ENCODE results near the gene CALHM3. TPM values are rescaled to one million over a fixed set of nuclear protein-coding genes. Genes with fewer than 3 reads are reported as not detected.

The CALHM3 gene
- total RNA-seq, 2 donors from 2014 or later, result not detected

DNA sequence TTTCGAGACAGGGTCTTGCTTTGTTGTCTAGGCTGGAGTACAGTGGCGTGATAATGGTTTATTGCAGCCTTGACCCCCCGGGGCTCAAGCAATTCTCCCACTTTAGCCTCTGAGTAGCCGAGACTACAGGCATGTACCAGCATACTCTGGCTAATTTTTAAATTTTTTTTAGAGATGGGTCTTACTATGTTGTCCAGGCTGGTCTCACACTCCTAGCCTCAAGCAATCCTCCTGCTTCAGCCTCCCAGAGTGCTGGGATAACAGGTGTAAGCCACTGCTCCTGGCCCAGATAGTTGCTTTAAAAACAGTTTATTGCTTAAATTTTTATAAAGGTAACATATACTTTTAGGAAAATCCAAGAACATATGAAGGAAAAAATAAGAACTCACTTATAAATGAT lies 40.8 kb upstream of the CALHM3 start:
- H3K4me1 ChIP-seq, result peaks cover 4% of the 10 kb centered on the region
- no peak for DNase-seq
- H3K36me3 ChIP-seq, result no peaks in the 10 kb centered on the region
- H3K27me3 ChIP-seq, result no peaks in the 10 kb centered on the region
- H3K27ac ChIP-seq, result no peak overlapping the region
- TF ChIP-seq, protein P1, sequence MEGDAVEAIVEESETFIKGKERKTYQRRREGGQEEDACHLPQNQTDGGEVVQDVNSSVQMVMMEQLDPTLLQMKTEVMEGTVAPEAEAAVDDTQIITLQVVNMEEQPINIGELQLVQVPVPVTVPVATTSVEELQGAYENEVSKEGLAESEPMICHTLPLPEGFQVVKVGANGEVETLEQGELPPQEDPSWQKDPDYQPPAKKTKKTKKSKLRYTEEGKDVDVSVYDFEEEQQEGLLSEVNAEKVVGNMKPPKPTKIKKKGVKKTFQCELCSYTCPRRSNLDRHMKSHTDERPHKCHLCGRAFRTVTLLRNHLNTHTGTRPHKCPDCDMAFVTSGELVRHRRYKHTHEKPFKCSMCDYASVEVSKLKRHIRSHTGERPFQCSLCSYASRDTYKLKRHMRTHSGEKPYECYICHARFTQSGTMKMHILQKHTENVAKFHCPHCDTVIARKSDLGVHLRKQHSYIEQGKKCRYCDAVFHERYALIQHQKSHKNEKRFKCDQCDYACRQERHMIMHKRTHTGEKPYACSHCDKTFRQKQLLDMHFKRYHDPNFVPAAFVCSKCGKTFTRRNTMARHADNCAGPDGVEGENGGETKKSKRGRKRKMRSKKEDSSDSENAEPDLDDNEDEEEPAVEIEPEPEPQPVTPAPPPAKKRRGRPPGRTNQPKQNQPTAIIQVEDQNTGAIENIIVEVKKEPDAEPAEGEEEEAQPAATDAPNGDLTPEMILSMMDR (IDR thresholded peaks at IDR 0.05), result no peak
- no peak overlapping the region for H3K9ac ChIP-seq (ENCODE audit: low read depth in 2 of 2, low read length in 2 of 2)
- no peak overlapping the region for H3K4me3 ChIP-seq
- intact Hi-C loops (cut with DNase I), result no loop called here
- H3K9me3 ChIP-seq, result no peaks in the 10 kb centered on the region

DNA sequence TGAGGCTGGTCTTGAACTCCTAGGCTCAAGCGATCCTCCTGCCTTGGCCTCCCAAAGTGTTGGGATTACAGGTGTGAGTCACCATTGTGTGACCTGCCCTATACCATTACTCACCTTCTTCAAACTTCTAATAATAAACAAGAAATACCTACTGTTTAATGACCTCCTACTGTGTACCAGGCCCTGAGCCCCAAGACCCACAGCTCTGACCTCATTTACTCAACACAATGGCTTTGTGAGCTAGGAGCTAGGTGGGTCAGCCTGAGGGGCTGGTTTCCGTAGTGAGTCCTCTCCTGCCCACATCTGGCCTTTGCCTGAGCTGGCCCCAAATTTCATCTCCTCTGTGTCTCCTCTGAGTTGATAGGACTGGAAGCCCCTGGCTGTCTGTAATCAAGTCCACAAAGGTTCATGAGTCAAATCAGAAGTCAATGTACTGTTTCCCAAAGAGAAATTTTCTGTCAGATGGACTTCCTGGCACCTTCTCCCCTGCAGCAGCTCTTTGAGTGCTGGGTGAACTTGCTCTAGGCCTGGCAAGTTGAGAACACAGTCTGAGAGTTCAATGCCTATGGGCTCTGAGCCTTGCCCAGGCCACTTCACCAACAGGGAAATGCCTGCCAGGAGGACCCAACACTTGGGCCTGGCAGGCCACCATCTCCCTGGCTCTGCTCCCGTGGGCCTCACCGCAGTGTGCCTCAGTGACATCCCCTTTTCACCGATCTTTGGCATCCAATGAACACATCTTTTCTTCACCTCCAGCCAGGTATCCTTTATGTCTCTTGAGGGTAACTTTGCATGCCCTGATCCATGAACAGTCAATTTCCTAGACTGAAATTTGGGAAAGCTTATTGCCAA lies 38.4 kb upstream of the CALHM3 start:
- TF ChIP-seq, protein P1 (IDR thresholded peaks at IDR 0.05), result no peak
- H3K4me1 ChIP-seq, result peaks cover 4% of the 10 kb centered on the region
- H3K4me3 ChIP-seq, result no peak overlapping the region
- no peaks in the 10 kb centered on the region for H3K9me3 ChIP-seq
- H3K27me3 ChIP-seq, result no peaks in the 10 kb centered on the region
- intact Hi-C loops (cut with DNase I), result no loop called here
- no peak for DNase-seq
- H3K9ac ChIP-seq (ENCODE audit: low read depth in 2 of 2, low read length in 2 of 2), result no peak overlapping the region
- no peaks in the 10 kb centered on the region for H3K36me3 ChIP-seq
- H3K27ac ChIP-seq, result no peak overlapping the region

DNA sequence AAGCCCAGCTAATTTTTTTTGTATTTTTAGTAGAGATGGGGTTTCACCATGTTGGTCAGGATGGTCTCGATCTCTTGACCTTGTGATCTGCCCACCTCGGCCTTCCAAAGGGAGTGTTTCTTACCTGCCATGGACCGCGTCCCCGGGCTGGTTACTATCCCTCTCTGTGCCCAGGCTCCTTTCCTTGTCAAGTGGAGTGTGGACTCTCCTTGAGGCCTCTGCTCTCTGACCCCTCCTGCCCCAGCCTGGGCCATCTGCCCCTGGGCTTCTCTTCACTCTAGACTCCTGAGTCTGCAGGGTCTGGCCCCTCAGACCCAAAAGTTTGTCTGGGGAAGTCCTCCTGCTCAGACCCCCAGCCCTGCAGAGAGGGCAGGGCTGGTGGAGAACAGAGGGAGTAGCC lies 35.2 kb upstream of the CALHM3 start:
- Histone ChIP-seq H3K4me3 (no peak overlapping the region), H3K4me1 (peaks cover 4% of the 10 kb centered on the region), H3K9me3 (no peaks in the 10 kb centered on the region), H3K36me3 (no peaks in the 10 kb centered on the region), H3K9ac (ENCODE audit: low read depth in 2 of 2, low read length in 2 of 2) (no peak overlapping the region), H3K27ac (no peak overlapping the region), H3K27me3 (no peaks in the 10 kb centered on the region)
- intact Hi-C loops (cut with DNase I), result no loop called here
- no peak for DNase-seq
- TF ChIP-seq, protein P1 (IDR thresholded peaks at IDR 0.05), result no peak

DNA sequence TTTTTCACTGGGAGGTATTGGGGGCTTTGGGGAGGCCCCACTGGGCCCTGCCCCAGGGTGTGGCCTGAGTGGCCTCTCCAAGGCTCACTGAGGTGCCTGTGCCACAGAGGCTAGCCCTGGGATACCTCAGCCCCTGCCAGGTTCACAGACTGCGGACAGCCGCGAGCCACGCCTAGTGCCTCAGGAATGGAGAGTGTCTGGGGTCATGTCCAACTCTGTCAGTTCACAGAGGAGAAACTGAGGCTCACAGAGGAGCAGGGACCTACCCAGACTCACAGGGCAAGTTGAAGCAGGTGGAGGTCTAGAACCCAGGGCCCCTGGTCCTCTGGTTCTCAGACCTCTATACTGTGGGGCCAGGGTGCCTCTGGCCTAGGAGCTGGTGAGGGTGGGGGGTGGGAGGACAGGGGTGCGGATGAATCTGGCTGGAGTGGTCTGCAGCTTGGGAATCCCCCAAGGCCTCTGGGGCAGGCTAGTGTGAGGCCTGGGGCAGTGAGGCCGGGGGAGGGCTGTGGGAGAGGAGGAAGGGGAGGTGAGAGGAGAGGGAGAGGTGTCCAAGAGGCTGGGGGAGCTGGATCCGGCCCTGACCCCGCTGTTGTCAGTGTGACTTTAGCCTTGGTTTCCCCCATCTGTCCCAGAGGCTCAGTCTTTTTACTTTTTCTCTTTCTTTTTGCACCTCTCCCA lies 34.5 kb upstream of the CALHM3 start:
- intact Hi-C loops (cut with DNase I), result no loop called here
- peak overlapping the region; percentile 13 for H3K27ac ChIP-seq
- H3K9me3 ChIP-seq, result no peaks in the 10 kb centered on the region
- no peaks in the 10 kb centered on the region for H3K36me3 ChIP-seq
- no peak for DNase-seq
- no peaks in the 10 kb centered on the region for H3K27me3 ChIP-seq
- H3K9ac ChIP-seq (ENCODE audit: low read depth in 2 of 2, low read length in 2 of 2), result peak overlapping the region in 1 of 2 donors; percentile 42
- TF ChIP-seq, protein P1 (IDR thresholded peaks at IDR 0.05), result no peak
- H3K4me1 ChIP-seq, result peaks cover 4% of the 10 kb centered on the region
- no peak overlapping the region for H3K4me3 ChIP-seq

DNA sequence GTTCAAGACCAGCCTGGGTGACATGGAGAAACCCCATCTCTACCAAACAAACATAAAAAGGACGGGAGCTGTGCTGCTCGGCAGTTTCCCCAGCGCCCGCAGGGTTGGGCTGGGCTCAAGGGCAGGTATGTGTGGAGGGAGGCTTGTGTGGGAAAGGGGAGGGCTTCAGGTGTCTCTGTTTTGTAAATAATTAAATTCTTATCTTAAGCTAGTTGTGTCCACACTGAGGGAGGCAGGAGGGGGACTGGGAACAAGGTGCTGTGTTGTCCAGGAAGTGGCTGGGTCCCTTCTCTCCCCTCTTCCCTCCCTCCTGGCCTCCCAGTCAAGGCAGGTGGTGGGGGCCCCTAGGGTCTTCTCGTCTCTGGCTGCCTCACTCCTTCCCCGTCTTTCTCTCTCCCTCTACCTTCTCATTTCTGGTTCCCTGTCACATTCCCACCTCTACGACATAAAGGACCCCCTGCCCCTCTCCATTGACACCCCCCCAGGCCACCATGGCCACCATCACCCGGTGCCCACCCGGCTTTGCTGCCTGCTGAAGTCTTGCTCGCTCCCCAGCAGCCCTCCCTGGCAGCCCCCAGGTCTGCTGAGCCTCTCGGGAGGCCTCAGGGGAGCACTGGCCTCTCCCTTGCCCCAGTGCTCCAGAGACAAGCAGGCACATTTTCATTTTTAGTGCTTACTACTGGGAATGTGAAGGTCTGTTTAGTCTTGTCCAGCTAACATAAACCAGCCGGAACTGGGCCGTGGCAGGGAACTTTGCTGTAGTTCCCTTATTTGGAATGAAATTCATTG lies 33.7 kb upstream of the CALHM3 start:
- Histone ChIP-seq H3K9me3 (no peaks in the 10 kb centered on the region), H3K4me1 (peaks cover 4% of the 10 kb centered on the region), H3K9ac (ENCODE audit: low read depth in 2 of 2, low read length in 2 of 2) (peak overlapping the region in 1 of 2 donors; percentile 42), H3K27ac (peak overlapping the region; percentile 13), H3K4me3 (no peak overlapping the region), H3K27me3 (no peaks in the 10 kb centered on the region), H3K36me3 (no peaks in the 10 kb centered on the region)
- DNase-seq, result peak; percentile 57
- intact Hi-C loops (cut with DNase I), result no loop called here
- TF ChIP-seq, protein P1 (IDR thresholded peaks at IDR 0.05), result no peak

Data from colonic mucosa (tissue), 4 donors.